Measurements from ENCODE around the gene CYLC1.
A peak's percentile ranks its signal among the peaks of the same experiment; 100 is the strongest.

Gene CYLC1, protein sequence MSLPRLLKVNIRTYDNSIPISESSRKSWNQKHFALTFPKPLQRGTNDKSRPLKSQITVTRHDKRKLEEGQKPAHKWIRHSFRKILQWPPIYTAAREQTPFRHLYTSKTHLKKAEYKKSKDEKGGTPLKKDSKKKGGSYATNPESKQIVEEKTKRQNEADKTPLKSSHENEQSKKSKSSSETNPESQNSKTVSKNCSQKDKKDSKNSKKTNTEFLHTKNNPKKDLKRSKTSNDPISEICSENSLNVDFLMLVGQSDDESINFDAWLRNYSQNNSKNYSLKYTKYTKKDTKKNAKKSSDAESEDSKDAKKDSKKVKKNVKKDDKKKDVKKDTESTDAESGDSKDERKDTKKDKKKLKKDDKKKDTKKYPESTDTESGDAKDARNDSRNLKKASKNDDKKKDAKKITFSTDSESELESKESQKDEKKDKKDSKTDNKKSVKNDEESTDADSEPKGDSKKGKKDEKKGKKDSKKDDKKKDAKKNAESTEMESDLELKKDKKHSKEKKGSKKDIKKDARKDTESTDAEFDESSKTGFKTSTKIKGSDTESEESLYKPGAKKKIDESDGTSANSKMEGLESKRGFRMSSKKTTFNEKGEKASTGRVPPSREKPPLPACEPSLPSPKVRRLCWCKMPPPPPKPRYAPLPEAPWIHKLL

DNA sequence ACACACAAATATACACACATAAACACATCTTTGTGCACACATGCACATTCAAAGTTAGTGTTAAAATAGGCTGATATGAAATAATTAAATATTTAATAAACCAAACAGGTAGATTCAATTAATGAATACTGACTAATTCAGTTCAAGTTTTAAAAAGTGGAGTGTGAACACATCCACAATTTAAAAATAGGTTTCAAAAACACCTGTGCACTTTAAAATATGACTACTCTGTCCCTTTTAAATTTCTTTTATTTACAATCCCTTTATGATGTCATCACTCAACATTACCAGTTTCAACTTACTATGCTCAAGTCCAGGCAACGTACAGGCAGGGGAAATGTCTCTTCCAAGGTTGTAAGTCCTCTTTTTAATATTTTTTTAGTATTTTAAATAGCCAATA is at the start of gene CYLC1:
CYLC1 (plus strand) TSS at position 301 of the 400 bp plus-strand sequence; CDS start at position 338, 37 bp downstream.
- in situ Hi-C loops (cut with MboI; ENCODE audit: low pct_unique_long_range_greater_than_20kb, low sequenced_read_pairs, unreplicated experiment) = no loop called here
- TF ChIP-seq, protein P1, sequence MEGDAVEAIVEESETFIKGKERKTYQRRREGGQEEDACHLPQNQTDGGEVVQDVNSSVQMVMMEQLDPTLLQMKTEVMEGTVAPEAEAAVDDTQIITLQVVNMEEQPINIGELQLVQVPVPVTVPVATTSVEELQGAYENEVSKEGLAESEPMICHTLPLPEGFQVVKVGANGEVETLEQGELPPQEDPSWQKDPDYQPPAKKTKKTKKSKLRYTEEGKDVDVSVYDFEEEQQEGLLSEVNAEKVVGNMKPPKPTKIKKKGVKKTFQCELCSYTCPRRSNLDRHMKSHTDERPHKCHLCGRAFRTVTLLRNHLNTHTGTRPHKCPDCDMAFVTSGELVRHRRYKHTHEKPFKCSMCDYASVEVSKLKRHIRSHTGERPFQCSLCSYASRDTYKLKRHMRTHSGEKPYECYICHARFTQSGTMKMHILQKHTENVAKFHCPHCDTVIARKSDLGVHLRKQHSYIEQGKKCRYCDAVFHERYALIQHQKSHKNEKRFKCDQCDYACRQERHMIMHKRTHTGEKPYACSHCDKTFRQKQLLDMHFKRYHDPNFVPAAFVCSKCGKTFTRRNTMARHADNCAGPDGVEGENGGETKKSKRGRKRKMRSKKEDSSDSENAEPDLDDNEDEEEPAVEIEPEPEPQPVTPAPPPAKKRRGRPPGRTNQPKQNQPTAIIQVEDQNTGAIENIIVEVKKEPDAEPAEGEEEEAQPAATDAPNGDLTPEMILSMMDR (IDR thresholded peaks at IDR 0.05; ENCODE audit: extremely low read depth, insufficient read depth, missing control alignments) = no peak
- no peak for DNase-seq (ENCODE audit: low spot score)

DNA sequence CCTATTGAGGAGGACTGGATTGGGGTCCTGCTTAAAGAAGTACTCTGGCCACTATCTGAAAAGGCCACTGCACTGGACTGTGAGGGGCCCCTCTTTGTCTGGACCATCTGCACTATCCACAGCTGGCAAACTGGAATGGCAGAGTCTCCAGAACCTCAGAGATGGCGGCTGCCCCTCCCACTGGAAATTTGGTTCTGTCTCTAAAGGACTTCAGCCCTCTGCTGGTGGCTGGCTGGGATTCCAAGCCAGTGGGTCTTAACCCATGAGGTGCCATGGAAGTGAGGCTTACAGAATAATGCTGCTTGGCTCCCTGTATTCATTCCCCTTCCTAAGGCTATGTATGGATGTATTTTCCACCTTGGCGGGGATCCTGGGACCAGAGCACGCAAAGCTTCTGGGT is 41.6 kb upstream of the CYLC1 start:
- DNase-seq (ENCODE audit: low spot score) = no peak
- in situ Hi-C loops (cut with MboI; ENCODE audit: low pct_unique_long_range_greater_than_20kb, low sequenced_read_pairs, unreplicated experiment) = no loop called here
- TF ChIP-seq, protein P1 (IDR thresholded peaks at IDR 0.05; ENCODE audit: extremely low read depth, insufficient read depth, missing control alignments) = no peak

DNA sequence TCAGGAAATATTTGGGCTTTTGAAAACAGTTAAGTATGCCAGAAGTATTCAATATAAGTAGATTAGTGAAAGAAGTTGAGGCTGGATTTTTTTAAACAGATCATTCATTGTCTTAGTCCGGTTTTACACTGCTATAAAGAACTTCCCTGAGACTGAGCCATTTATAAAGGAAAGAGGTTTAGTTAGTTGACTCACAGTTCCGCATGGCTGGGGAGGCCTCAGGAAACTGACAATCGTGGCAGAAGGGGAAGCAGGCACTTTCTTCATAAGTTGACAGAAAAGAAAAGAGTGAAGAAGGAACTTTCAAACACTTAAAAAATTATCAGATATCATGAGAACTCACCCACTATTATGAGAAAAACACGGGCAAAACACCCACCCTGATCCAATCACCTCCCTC is 31.1 kb upstream of the CYLC1 start:
- TF ChIP-seq, protein P1 (IDR thresholded peaks at IDR 0.05; ENCODE audit: extremely low read depth, insufficient read depth, missing control alignments) = no peak
- in situ Hi-C loops (cut with MboI; ENCODE audit: low pct_unique_long_range_greater_than_20kb, low sequenced_read_pairs, unreplicated experiment) = no loop called here

DNA sequence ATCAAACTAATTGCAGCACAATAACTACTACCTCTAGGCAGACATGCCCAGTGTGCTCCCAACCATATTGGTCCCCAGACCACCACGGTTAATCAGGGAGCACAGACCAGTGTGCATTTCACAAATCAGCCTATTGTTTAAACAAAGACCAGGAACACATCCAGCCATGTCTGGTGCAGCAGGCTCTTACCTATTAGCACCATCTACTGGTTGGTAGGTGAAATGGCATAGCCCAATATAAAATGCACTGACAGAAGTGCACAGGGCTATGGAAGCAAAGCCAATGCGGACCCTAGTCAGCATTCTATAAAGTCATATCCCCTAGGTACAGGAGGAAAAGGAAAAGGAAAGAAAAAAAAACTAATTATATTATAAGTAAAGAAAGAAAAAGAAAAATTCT is 15.5 kb upstream of the CYLC1 start:
- in situ Hi-C loops (cut with MboI; ENCODE audit: low pct_unique_long_range_greater_than_20kb, low sequenced_read_pairs, unreplicated experiment) = no loop called here
- TF ChIP-seq, protein P1 (IDR thresholded peaks at IDR 0.05; ENCODE audit: extremely low read depth, insufficient read depth, missing control alignments) = peak; percentile 87
- peak; percentile 40 for DNase-seq (ENCODE audit: low spot score)

More for the DNA sequence above, 31.1 kb upstream of the CYLC1 start:
- DNase-seq (ENCODE audit: low spot score) = no peak

DNA sequence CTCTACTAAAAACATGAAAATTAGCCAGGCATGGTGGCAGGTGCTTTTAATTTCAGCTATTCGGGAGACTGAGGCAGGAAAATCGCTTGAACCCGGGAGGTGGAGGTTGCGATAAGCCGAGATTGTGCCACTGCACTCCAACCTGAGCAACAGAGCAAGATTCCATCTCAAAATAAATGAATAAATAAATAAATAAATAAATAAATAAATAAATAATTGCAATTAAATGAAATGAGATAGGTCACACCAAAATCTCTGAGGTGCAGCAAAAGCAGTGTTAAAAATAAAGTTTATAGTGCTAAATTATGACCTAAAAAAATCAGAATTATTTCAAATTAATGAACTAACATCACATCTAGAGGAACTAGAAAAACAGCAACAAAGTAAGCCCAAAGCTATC is 13.6 kb upstream of the CYLC1 start:
- in situ Hi-C loops (cut with MboI; ENCODE audit: low pct_unique_long_range_greater_than_20kb, low sequenced_read_pairs, unreplicated experiment) = no loop called here
- no peak for DNase-seq (ENCODE audit: low spot score)
- TF ChIP-seq, protein P1 (IDR thresholded peaks at IDR 0.05; ENCODE audit: extremely low read depth, insufficient read depth, missing control alignments) = no peak

DNA sequence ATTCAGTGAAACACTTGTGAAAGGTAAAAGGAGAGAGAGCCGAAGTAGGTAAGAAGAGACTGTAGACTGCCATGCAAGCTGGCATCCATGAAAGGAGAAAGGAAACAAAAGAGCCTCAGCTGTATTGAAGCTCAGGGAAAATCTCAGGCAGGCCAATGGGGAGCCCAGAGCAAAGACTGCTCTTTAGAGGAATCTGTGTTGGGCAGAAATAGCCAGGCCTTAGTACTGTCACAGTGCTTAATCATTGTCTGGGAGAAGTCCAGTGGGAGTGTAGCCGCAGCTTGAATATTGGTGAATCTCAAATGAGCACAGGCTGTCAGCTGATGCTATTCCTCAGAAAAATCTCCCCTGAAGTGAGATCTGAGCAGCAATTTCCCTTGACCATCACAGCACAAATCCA is 27.6 kb downstream of the CYLC1 start:
- TF ChIP-seq, protein P1 (IDR thresholded peaks at IDR 0.05; ENCODE audit: extremely low read depth, insufficient read depth, missing control alignments) = no peak
- DNase-seq (ENCODE audit: low spot score) = no peak
- in situ Hi-C loops (cut with MboI; ENCODE audit: low pct_unique_long_range_greater_than_20kb, low sequenced_read_pairs, unreplicated experiment) = no loop called here

Measured in GM13977 (cell line).